ENCODE measurements around the gene ZDHHC3. TPM values are rescaled to one million over a fixed set of nuclear protein-coding genes. Genes with fewer than 3 reads are reported as not detected.

ZDHHC3 gene
- total RNA-seq, 2 donors from 2014 or later, result 63.7 to 69.7 TPM

- no peak overlapping the region for H3K27ac Mint-ChIP-seq
- H3K27ac ChIP-seq (ENCODE audit: low read depth, low read length), result no peak overlapping the region
- H3K4me1 Mint-ChIP-seq, result peaks cover 6% of the 10 kb centered on the region
- H3K9me3 ChIP-seq (ENCODE audit: control insufficient read depth, low read length), result no peaks in the 10 kb centered on the region
- no peak for DNase-seq
- no peak overlapping the region for H3K4me3 Mint-ChIP-seq
- H3K27me3 ChIP-seq (ENCODE audit: control insufficient read depth, insufficient read depth, low read length, poor library complexity, severe bottlenecking), result no peaks in the 10 kb centered on the region
- H3K36me3 ChIP-seq (ENCODE audit: control insufficient read depth, insufficient read depth, low read length), result peaks cover 19% of the 10 kb centered on the region
- H3K9ac ChIP-seq (ENCODE audit: extremely low read depth, low read length, poor library complexity, severe bottlenecking), result no peak overlapping the region
- no peaks in the 10 kb centered on the region for H3K27me3 Mint-ChIP-seq (ENCODE audit: insufficient read depth)
- H3K4me1 ChIP-seq (ENCODE audit: control insufficient read depth, insufficient read depth, low read length), result no peaks in the 10 kb centered on the region
- H3K36me3 Mint-ChIP-seq (ENCODE audit: low read depth), result peaks cover 15% of the 10 kb centered on the region
- no peaks in the 10 kb centered on the region for H3K9me3 Mint-ChIP-seq
- no peak for TF ChIP-seq CTCF (conservative IDR thresholded peaks at IDR 0.05)
- no peak overlapping the region for H3K4me3 ChIP-seq (ENCODE audit: low read length)
- WGBS, 2 experiments (ENCODE audit: insufficient coverage in 1 of 2, insufficient read length in 1 of 2), result 94 to 100% methylated on average over 3 of the region's 3 CpGs
Measured at GRCh38 chr3:44960387-44961026, 15.5 kb downstream of the ZDHHC3 start.

- Mint-ChIP-seq H3K4me3 (no peak overlapping the region), H3K9me3 (no peaks in the 10 kb centered on the region), H3K36me3 (ENCODE audit: low read depth) (peaks cover 15% of the 10 kb centered on the region), H3K27me3 (ENCODE audit: insufficient read depth) (no peaks in the 10 kb centered on the region), H3K4me1 (peaks cover 3% of the 10 kb centered on the region), H3K27ac (no peak overlapping the region)
- TF ChIP-seq CTCF (conservative IDR thresholded peaks at IDR 0.05), result no peak
- WGBS, 2 experiments (ENCODE audit: insufficient coverage in 1 of 2, insufficient read length in 1 of 2), result 92 to 94% methylated on average over 7 of the region's 7 CpGs
- no peak for DNase-seq
- Histone ChIP-seq H3K9ac (ENCODE audit: extremely low read depth, low read length, poor library complexity, severe bottlenecking) (no peak overlapping the region), H3K9me3 (ENCODE audit: control insufficient read depth, low read length) (no peaks in the 10 kb centered on the region), H3K27me3 (ENCODE audit: control insufficient read depth, insufficient read depth, low read length, poor library complexity, severe bottlenecking) (no peaks in the 10 kb centered on the region), H3K27ac (ENCODE audit: low read depth, low read length) (no peak overlapping the region), H3K36me3 (ENCODE audit: control insufficient read depth, insufficient read depth, low read length) (peaks cover 26% of the 10 kb centered on the region), H3K4me3 (ENCODE audit: low read length) (no peak overlapping the region), H3K4me1 (ENCODE audit: control insufficient read depth, insufficient read depth, low read length) (no peaks in the 10 kb centered on the region)
Measured at GRCh38 chr3:44958386-44958785, 17.6 kb downstream of the ZDHHC3 start.

GRCh38 chr3:44957986-44958385 is 18.0 kb downstream of the ZDHHC3 start:
- no peaks in the 10 kb centered on the region for H3K27me3 ChIP-seq (ENCODE audit: control insufficient read depth, insufficient read depth, low read length, poor library complexity, severe bottlenecking)
- no peak for DNase-seq
- H3K36me3 ChIP-seq (ENCODE audit: control insufficient read depth, insufficient read depth, low read length), result peaks cover 26% of the 10 kb centered on the region
- Mint-ChIP-seq H3K27me3 (ENCODE audit: insufficient read depth) (no peaks in the 10 kb centered on the region), H3K9me3 (no peaks in the 10 kb centered on the region), H3K4me3 (no peak overlapping the region), H3K27ac (no peak overlapping the region), H3K4me1 (peaks cover 3% of the 10 kb centered on the region), H3K36me3 (ENCODE audit: low read depth) (peaks cover 15% of the 10 kb centered on the region)
- no peaks in the 10 kb centered on the region for H3K4me1 ChIP-seq (ENCODE audit: control insufficient read depth, insufficient read depth, low read length)
- no peak overlapping the region for H3K9ac ChIP-seq (ENCODE audit: extremely low read depth, low read length, poor library complexity, severe bottlenecking)
- H3K4me3 ChIP-seq (ENCODE audit: low read length), result no peak overlapping the region
- TF ChIP-seq CTCF (conservative IDR thresholded peaks at IDR 0.05), result no peak
- H3K27ac ChIP-seq (ENCODE audit: low read depth, low read length), result no peak overlapping the region
- H3K9me3 ChIP-seq (ENCODE audit: control insufficient read depth, low read length), result no peaks in the 10 kb centered on the region
- 95 to 100% methylated on average over 1 to 4 of the region's 4 CpGs for WGBS, 2 experiments (ENCODE audit: insufficient coverage in 1 of 2, insufficient read length in 1 of 2)

All from endodermal cell (in vitro differentiated cells).